K562 (cell line): ENCODE results near the gene OR11H1. TPM values are rescaled to one million over a fixed set of nuclear protein-coding genes. Genes with fewer than 3 reads are reported as not detected.
"Not testable (repeated sequence)": the region's sequence is repeated elsewhere in the genome, so short reads cannot be mapped to it uniquely, and the experiment has no call there.

Source experiments
- ATAC-seq: fragments of 200-7000 bp; cut with Tn5 transposase; 3 replicates; pipeline ENCODE4 v1.9.1; 2020; ENCODE audit warnings: moderate library complexity
- Bru-seq: library from RNA; stranded (reverse); fragments of 400-500 nt; gene quantifications from one replicate; lab custom pipeline; 2021; lab: Mats Ljungman, UMichigan
- BruChase-seq, 2 experiments: library from RNA; stranded (reverse); fragments of 400-500 nt; gene quantifications; one replicate each; lab custom pipeline; 2021; lab: Mats Ljungman, UMichigan
- BruUV-seq: library from RNA; stranded (reverse); fragments of 400-500 nt; replicated peaks from 2 replicates; lab custom pipeline; 2021; lab: Mats Ljungman, UMichigan
- CTCF ChIA-PET: fragments of 300-600 bp; formaldehyde crosslinking; extraction: SDS; loops from one replicate; lab custom pipeline; 2021; ENCODE audit warnings: low intra/inter-chr PET ratio; lab: Yijun Ruan, JAX
- POLR2A ChIA-PET: fragments of 300-600, 350-650 bp; sonication (Branson Sonifier 250); formaldehyde crosslinking; extraction: SDS; loops from one replicate; lab custom pipeline; 2021; ENCODE audit warnings: antibody characterized with exemption, inconsistent platforms; lab: Yijun Ruan, JAX
- DNase-seq, 4 experiments: peaks; one replicate each; pipeline versions ENCODE4 v3.0.0 to v3.0.0-alpha.2; 2011 to 2018; ENCODE audit warnings: low spot score in 3 of 4, mixed read lengths in 3 of 4; ENCODE audit errors: extremely low read depth in 1 of 4
- FAIRE-seq: peaks from 2 replicates; lab custom pipeline; 2011; peaks lifted over from hg19 to GRCh38; lab: Jason Lieb, UNC
- H2AFZ ChIP-seq: 2 replicates; pipeline ENCODE4 v1.6.0; 2011; ENCODE audit warnings: low read depth, low read length, control low read depth, inconsistent platforms
- H3K27ac ChIP-seq: fragments of 200-600 bp; 3 replicates; pipeline ENCODE4 v1.8.0; 2011; ENCODE audit warnings: low read depth, mild to moderate bottlenecking, control low read depth, inconsistent platforms, low read length, moderate library complexity, mixed read lengths; ENCODE audit errors: extremely low read depth
- H3K27me3 ChIP-seq, 2 experiments: fragments of 300-600 bp in 1 of 2; 2 replicates in 1 of 2; 3 replicates in 1 of 2; pipeline versions ENCODE4 v1.6.0 to v1.8.0; 2011; ENCODE audit warnings: inconsistent platforms in 2 of 2, low read length in 2 of 2, mild to moderate bottlenecking in 1 of 2, mixed read lengths in 1 of 2, moderate library complexity in 1 of 2; ENCODE audit not compliant: control insufficient read depth in 2 of 2, insufficient read depth in 2 of 2
- H3K36me3 ChIP-seq: fragments of 300-600 bp; 3 replicates; pipeline ENCODE4 v1.8.0; 2011; ENCODE audit warnings: mild to moderate bottlenecking, low read length, inconsistent platforms; ENCODE audit not compliant: control insufficient read depth, insufficient read depth
- H3K4me1 ChIP-seq, 2 experiments: fragments of 200-600 bp in 1 of 2; replicated peaks in 1 of 2; 2 replicates in 1 of 2; 3 replicates in 1 of 2; pipeline versions ENCODE4 v1.5.1 to v1.8.0; 2011; ENCODE audit warnings: inconsistent platforms in 2 of 2, low read length in 2 of 2, mild to moderate bottlenecking in 1 of 2, mixed read lengths in 1 of 2, moderate library complexity in 1 of 2; ENCODE audit not compliant: control insufficient read depth in 2 of 2, insufficient read depth in 2 of 2
- H3K4me2 ChIP-seq: 2 replicates; pipeline ENCODE4 v1.6.1; 2011; ENCODE audit warnings: low read length, control low read depth, inconsistent platforms, mixed read lengths; ENCODE audit not compliant: insufficient read depth
- H3K4me3 ChIP-seq: fragments of 200-600 bp; sonication (generic), shearing (Covaris generic); 2 replicates; pipeline ENCODE4 v1.5.1; 2016; ENCODE audit warnings: control low read depth, inconsistent platforms
- H3K79me2 ChIP-seq: fragments of 200-600 bp; 3 replicates; pipeline ENCODE4 v1.8.0; 2011; ENCODE audit warnings: low read length, inconsistent platforms; ENCODE audit not compliant: control insufficient read depth, insufficient read depth
- H3K9ac ChIP-seq, 2 experiments: 2 replicates each; pipeline versions ENCODE4 v1.6.0 to v1.6.1; 2011; ENCODE audit warnings: low read depth in 2 of 2, low read length in 2 of 2, control low read depth in 1 of 2, inconsistent platforms in 1 of 2, mild to moderate bottlenecking in 1 of 2, mixed read lengths in 1 of 2; ENCODE audit not compliant: insufficient read depth in 1 of 2
- H3K9me1 ChIP-seq: one replicate; pipeline ENCODE4 v1.6.0; 2011; ENCODE audit warnings: inconsistent platforms, mild to moderate bottlenecking, low read length, moderate library complexity; ENCODE audit not compliant: control insufficient read depth, insufficient read depth
- H3K9me3 ChIP-seq: replicated peaks from 2 replicates; pipeline ENCODE4 v1.5.1; 2011; ENCODE audit warnings: low read depth, low read length, inconsistent platforms; ENCODE audit not compliant: control insufficient read depth, insufficient read depth
- H4K20me1 ChIP-seq: replicated peaks from 2 replicates; pipeline ENCODE4 v1.6.1; 2011; ENCODE audit warnings: low read length, inconsistent platforms, mixed read lengths; ENCODE audit not compliant: control insufficient read depth, insufficient read depth
- WGBS: fragments of 100-300 bp; shearing (Covaris generic); methylation state at CpG from one replicate; pipeline ENCODE4 v1.1.6; 2016; ENCODE audit warnings: low coverage, mixed read lengths; ENCODE audit not compliant: insufficient coverage; ENCODE audit errors: missing lambda C conversion rate; 5-methylcytosine and 5-hydroxymethylcytosine counted together
- in situ Hi-C: fragments of 300-500 bp; cut with MboI; formaldehyde crosslinking; loops from 4 replicates; pipeline ENCODE4 v1.15.0; 2018; ENCODE audit warnings: inconsistent platforms, mixed read lengths
- intact Hi-C: fragments of 100-400 bp; cut with micrococcal nuclease; formaldehyde crosslinking; loops from 2 replicates; pipeline ENCODE4 v1.14.2; 2022
- long read RNA-seq, 3 experiments: library from polyadenylated mRNA in 2 of 3; library from RNA in 1 of 3; unstranded in 2 of 3; stranded (forward) in 1 of 3; transcript quantifications; one replicate each; pipeline ENCODE4 v2.0.0, GENCODE V29; 2019 to 2022
- polyA minus RNA-seq, 3 experiments: library from RNA; depleted of rRNA, polyadenylated mRNA; stranded (reverse); fragments of >200 nt; gene quantifications; 2 replicates each; pipeline ENCODE4 v1.2.3, GENCODE V29; 2011
- polyA plus RNA-seq, 8 experiments: library from polyadenylated mRNA; depleted of rRNA in 4 of 8; stranded (reverse) in 5 of 8; unstranded in 3 of 8; fragments of >200 nt; fragmentation: Nextera tagmentation in 2 of 8; fragmentation: Illumina TruSeq in 1 of 8; extraction: Ambion mirVana in 2 of 8; extraction: Trizol in 1 of 8; gene quantifications; 2 replicates each; pipeline versions ENCODE4 v1.2.1 to v1.2.3, GENCODE V29; 2011 to 2014; ENCODE audit warnings: inconsistent platforms in 1 of 8, missing spikeins in 1 of 8
- total RNA-seq, 7 experiments: library from RNA; depleted of rRNA in 6 of 7; stranded (reverse); fragments of >200 nt in 6 of 7; fragmentation: Illumina TruSeq in 2 of 7; extraction: Trizol in 2 of 7; gene quantifications; 2 replicates each; pipeline versions ENCODE4 v1.2.1 to v1.2.3, GENCODE V29; 2011 to 2021; ENCODE audit warnings: low replicate concordance in 1 of 7

Gene OR11H1, protein sequence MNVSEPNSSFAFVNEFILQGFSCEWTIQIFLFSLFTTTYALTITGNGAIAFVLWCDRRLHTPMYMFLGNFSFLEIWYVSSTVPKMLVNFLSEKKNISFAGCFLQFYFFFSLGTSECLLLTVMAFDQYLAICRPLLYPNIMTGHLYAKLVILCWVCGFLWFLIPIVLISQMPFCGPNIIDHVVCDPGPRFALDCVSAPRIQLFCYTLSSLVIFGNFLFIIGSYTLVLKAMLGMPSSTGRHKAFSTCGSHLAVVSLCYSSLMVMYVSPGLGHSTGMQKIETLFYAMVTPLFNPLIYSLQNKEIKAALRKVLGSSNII
- total RNA-seq (2011; cell fraction: chromatin; rRNA removed; ENCODE audit: low replicate concordance), result not detected in 2 replicates
- not detected in 2 replicates for total RNA-seq (2011; cell fraction: nucleolus; rRNA removed)
- not detected in 2 replicates for total RNA-seq (2011; cell fraction: nucleoplasm; rRNA removed)
- not detected in 2 replicates for total RNA-seq (2014; rRNA removed)
- total RNA-seq (2014; rRNA removed; fragmentation: Illumina TruSeq; extraction: Trizol), result not detected in 2 replicates
- total RNA-seq (2015; rRNA removed; fragmentation: Illumina TruSeq; extraction: Trizol), result not detected in 2 replicates
- total RNA-seq (2021), result not detected in 2 replicates
- polyA plus RNA-seq (2011; rRNA removed), result not detected in 2 replicates
- polyA plus RNA-seq (2011; cell fraction: cytosol; rRNA removed), result not detected in 2 replicates
- not detected in 2 replicates for polyA plus RNA-seq (2011; cell fraction: nucleus; rRNA removed)
- not detected in 2 replicates for polyA plus RNA-seq (2012)
- not detected in 2 replicates for polyA plus RNA-seq (2014; fragmentation: Illumina TruSeq; extraction: Trizol)
- polyA plus RNA-seq (2014; fragmentation: Nextera tagmentation; extraction: Ambion mirVana), result not detected
- not detected in 2 replicates for polyA plus RNA-seq (2014; rRNA removed)
- not detected in 2 replicates for polyA minus RNA-seq (2011; rRNA and poly(A)+ RNA removed)
- not detected in 2 replicates for polyA minus RNA-seq (2011; cell fraction: cytosol; rRNA and poly(A)+ RNA removed)
- not detected in 2 replicates for polyA minus RNA-seq (2011; cell fraction: nucleus; rRNA and poly(A)+ RNA removed)
- Bru-seq, nascent RNA, result not detected
- not detected for BruChase-seq, experiment 1, labeled RNA remaining after a 2-hour chase
- not detected for BruChase-seq, experiment 2, labeled RNA remaining after a 6-hour chase
- long read RNA-seq, experiment 1, result 0 reads
- long read RNA-seq, experiment 2, result 0 reads
- long read RNA-seq, experiment 3, result 0 reads

DNA sequence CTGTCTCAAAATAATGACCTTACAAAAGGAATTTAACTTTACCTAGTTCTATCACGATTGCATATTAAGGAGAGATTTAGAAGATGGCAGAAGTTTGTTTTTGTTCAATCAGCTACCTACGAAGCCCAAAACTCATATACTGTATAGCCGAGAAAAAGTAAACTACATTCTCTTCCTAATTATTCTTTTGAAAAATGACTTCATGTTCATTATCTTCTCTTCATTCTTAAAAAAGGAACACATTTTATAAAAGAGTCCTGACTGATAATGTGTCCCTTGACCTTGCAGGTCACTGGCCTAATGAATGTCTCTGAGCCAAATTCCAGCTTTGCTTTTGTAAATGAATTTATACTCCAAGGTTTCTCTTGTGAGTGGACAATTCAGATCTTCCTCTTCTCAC lies at the start of gene OR11H1:
OR11H1 (plus strand) TSS at position 301 of the 400 bp plus-strand sequence; CDS start at position 301, 0 bp downstream.
- BruUV-seq, FAIRE-seq, CTCF ChIA-PET: not testable (repeated sequence)

DNA sequence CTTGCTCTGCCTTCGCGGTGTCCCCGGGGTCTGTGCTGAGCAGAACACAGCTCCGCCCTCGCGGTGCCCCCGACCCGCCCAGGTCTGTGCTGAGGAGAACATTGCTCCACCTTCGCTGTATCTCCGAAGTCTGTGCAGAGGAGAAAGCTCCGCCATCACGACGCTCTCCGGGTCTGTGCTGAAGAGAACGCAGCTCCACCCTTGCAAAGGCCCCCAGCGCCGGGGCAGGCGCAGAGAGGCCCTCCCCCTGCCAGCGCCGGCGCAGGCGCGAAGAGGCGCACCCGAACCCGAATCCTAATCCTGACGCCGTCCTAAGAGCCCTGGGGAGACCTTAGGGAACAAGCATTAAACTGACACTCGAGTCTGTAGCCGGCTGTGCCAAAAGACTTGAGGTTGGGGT lies 18.0 kb upstream of the OR11H1 start:
- H3K4me1 ChIP-seq, H2AFZ ChIP-seq, H3K27ac ChIP-seq, intact Hi-C loops, H3K9me3 ChIP-seq, in situ Hi-C loops, H3K4me2 ChIP-seq, H3K27me3 ChIP-seq, CTCF ChIA-PET, H4K20me1 ChIP-seq, DNase-seq, H3K4me3 ChIP-seq, FAIRE-seq, BruUV-seq, H3K36me3 ChIP-seq, H3K9me1 ChIP-seq, H3K79me2 ChIP-seq, H3K9ac ChIP-seq, ATAC-seq, POLR2A ChIA-PET: not testable (repeated sequence)
- WGBS, result no CpG with 5 or more reads among the region's 30 CpGs

More for the DNA sequence above, at the start of gene OR11H1:
- H2AFZ ChIP-seq, H3K4me1 ChIP-seq, H4K20me1 ChIP-seq, H3K79me2 ChIP-seq, H3K27me3 ChIP-seq, POLR2A ChIA-PET, H3K27ac ChIP-seq, in situ Hi-C loops, H3K9me3 ChIP-seq, H3K9me1 ChIP-seq, DNase-seq, ATAC-seq, H3K36me3 ChIP-seq, H3K4me2 ChIP-seq, intact Hi-C loops, H3K4me3 ChIP-seq, H3K9ac ChIP-seq: not testable (repeated sequence)
- WGBS, result no CpG with 5 or more reads among the region's 3 CpGs

DNA sequence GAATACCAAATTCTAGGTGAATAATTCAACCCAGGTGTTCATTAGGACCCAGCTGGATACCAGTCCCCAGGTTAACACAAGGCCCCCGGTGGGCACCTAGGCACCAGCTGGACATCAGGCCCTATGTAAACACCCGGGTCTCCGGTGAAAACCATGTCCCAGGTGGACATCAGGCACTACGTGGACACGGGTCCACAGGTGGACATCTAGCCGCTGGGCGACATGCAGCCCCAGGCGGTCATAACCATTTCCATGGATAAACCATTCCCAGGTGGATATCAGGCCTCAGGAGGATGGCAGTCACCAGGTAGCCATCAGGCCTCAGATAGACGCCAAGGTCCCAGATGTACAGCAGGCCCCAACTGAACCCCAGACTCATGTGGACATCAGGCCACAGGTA lies 12.1 kb upstream of the OR11H1 start:
- H3K9me1 ChIP-seq, intact Hi-C loops, BruUV-seq, POLR2A ChIA-PET, H3K9me3 ChIP-seq, H3K27ac ChIP-seq, H3K79me2 ChIP-seq, H2AFZ ChIP-seq, DNase-seq, H3K4me1 ChIP-seq, H3K4me3 ChIP-seq, H3K27me3 ChIP-seq, in situ Hi-C loops, H3K4me2 ChIP-seq, CTCF ChIA-PET, H4K20me1 ChIP-seq, H3K36me3 ChIP-seq, ATAC-seq, FAIRE-seq, H3K9ac ChIP-seq: not testable (repeated sequence)
- 0% methylated on average over 8 of the region's 9 CpGs for WGBS
